HepG2 (cell line): Measurements from ENCODE around the gene THRA. TPM values are rescaled to one million over a fixed set of nuclear protein-coding genes. Genes with fewer than 3 reads are reported as not detected.

Experiments used
- ARID2 ChIP-seq: sonication (generic); formaldehyde crosslinking; IDR thresholded peaks from 2 replicates; pipeline ENCODE4 v1.8.1; 2022; ENCODE audit warnings: mild to moderate bottlenecking, missing genetic modification reagents, borderline replicate concordance
- FOXA1 ChIP-seq, 2 experiments: fragments of 450-650 bp in 1 of 2; sonication (generic) in 1 of 2; formaldehyde crosslinking in 1 of 2; IDR thresholded peaks; 2 replicates each; pipeline versions ENCODE4 v1.4.0 to v1.6.1; 2016 to 2020; ENCODE audit warnings: missing genetic modification reagents in 1 of 2
- FOXK1 ChIP-seq: sonication (generic); formaldehyde crosslinking; IDR thresholded peaks from 2 replicates; pipeline ENCODE4 v1.4.0; 2020; ENCODE audit warnings: low read depth, missing genetic modification reagents, borderline replicate concordance
- MAF1 ChIP-seq: sonication (generic); formaldehyde crosslinking; IDR thresholded peaks from 2 replicates; pipeline ENCODE4 v1.5.0; 2020; ENCODE audit warnings: missing genetic modification reagents, borderline replicate concordance
- MLLT10 ChIP-seq: sonication (generic); formaldehyde crosslinking; IDR thresholded peaks from 2 replicates; pipeline ENCODE4 v1.4.0; 2020; ENCODE audit warnings: missing genetic modification reagents
- PHF5A ChIP-seq: IDR thresholded peaks from one replicate; pipeline ENCODE4 v1.6.1; 2018; ENCODE audit warnings: low read depth, missing genetic modification reagents; ENCODE audit not compliant: unreplicated experiment
- PLRG1 ChIP-seq: fragments of 450-650 bp; conservative IDR thresholded peaks from 2 replicates; pipeline ENCODE4 v1.6.1; 2016
- POGZ ChIP-seq: sonication (generic); formaldehyde crosslinking; IDR thresholded peaks from 2 replicates; pipeline ENCODE4 v1.4.0; 2020; ENCODE audit warnings: mild to moderate bottlenecking, missing genetic modification reagents
- SAFB2 ChIP-seq: sonication (generic); formaldehyde crosslinking; IDR thresholded peaks from 2 replicates; pipeline ENCODE4 v1.5.1; 2020; ENCODE audit warnings: missing genetic modification reagents, low read depth, mild to moderate bottlenecking, borderline replicate concordance
- SETDB1 ChIP-seq: sonication (generic); formaldehyde crosslinking; IDR thresholded peaks from 2 replicates; pipeline ENCODE4 v1.5.1; 2020; ENCODE audit warnings: missing genetic modification reagents, mild to moderate bottlenecking, borderline replicate concordance
- SIN3B ChIP-seq: fragments of 150-350 bp; IDR thresholded peaks from 2 replicates; pipeline ENCODE4 v1.6.1; 2014; ENCODE audit warnings: low read length
- SPEN ChIP-seq: sonication (generic); formaldehyde crosslinking; IDR thresholded peaks from 2 replicates; pipeline ENCODE4 v1.5.1; 2020; ENCODE audit warnings: low read depth, mild to moderate bottlenecking, missing genetic modification reagents
- ZBTB4 ChIP-seq: sonication (generic); formaldehyde crosslinking; IDR thresholded peaks from 2 replicates; pipeline ENCODE4 v1.4.0; 2020; ENCODE audit warnings: missing genetic modification reagents, mild to moderate bottlenecking, borderline replicate concordance
- ZNF451 ChIP-seq: sonication (generic); formaldehyde crosslinking; IDR thresholded peaks from 2 replicates; pipeline ENCODE4 v1.5.0; 2020; ENCODE audit warnings: mild to moderate bottlenecking, missing genetic modification reagents
- ZNF703 ChIP-seq: sonication (generic); formaldehyde crosslinking; IDR thresholded peaks from 2 replicates; pipeline ENCODE4 v1.5.1; 2020; ENCODE audit warnings: missing genetic modification reagents, mild to moderate bottlenecking, moderate library complexity, borderline replicate concordance
- ZSCAN20 ChIP-seq: sonication (generic); formaldehyde crosslinking; IDR thresholded peaks from 2 replicates; pipeline ENCODE4 v1.4.0; 2020; ENCODE audit warnings: missing genetic modification reagents, mild to moderate bottlenecking, borderline replicate concordance
- polyA plus RNA-seq, 8 experiments: library from polyadenylated mRNA; depleted of rRNA in 3 of 8; stranded (reverse) in 7 of 8; unstranded in 1 of 8; fragments of >200 nt; fragmentation: Illumina TruSeq in 4 of 8; extraction: Trizol in 4 of 8; gene quantifications; 2 replicates each; pipeline versions ENCODE4 v1.2.1 to v1.2.3, GENCODE V29; 2011 to 2016; ENCODE audit warnings: low read depth in 4 of 8, missing spikeins in 1 of 8, mixed read lengths in 1 of 8; ENCODE audit not compliant: insufficient read depth in 1 of 8
- total RNA-seq, 5 experiments: library from RNA; depleted of rRNA; stranded (reverse); fragments of >200 nt; fragmentation: Illumina TruSeq; extraction: Trizol; gene quantifications; 2 replicates each; pipeline ENCODE4 v1.2.3, GENCODE V29; 2016; ENCODE audit warnings: low read depth in 1 of 5
- TF ChIP-seq, protein P1 (sequence below), 2 experiments: sonication (generic) in 1 of 2; formaldehyde crosslinking in 1 of 2; IDR thresholded peaks; 2 replicates each; pipeline versions ENCODE4 v1.5.1 to v1.6.1; 2011 to 2020; ENCODE audit warnings: borderline replicate concordance in 1 of 2, low read depth in 1 of 2, low read length in 1 of 2, mild to moderate bottlenecking in 1 of 2, missing genetic modification reagents in 1 of 2, moderate library complexity in 1 of 2
- TF ChIP-seq, protein P2 (sequence below): fragments of 450-650 bp; IDR thresholded peaks from 2 replicates; pipeline ENCODE4 v1.6.1; 2016
- TF ChIP-seq, protein P3 (sequence below): sonication (generic); formaldehyde crosslinking; IDR thresholded peaks from 2 replicates; pipeline ENCODE4 v1.8.0; 2022; ENCODE audit warnings: mild to moderate bottlenecking, missing genetic modification reagents, borderline replicate concordance

The THRA gene
- total and polyA plus RNA-seq, 2 of the 13 experiments (the other 11 are each of a cell fraction or from before 2014, with no cell fraction given), result 8.0 to 9.9 TPM

DNA sequence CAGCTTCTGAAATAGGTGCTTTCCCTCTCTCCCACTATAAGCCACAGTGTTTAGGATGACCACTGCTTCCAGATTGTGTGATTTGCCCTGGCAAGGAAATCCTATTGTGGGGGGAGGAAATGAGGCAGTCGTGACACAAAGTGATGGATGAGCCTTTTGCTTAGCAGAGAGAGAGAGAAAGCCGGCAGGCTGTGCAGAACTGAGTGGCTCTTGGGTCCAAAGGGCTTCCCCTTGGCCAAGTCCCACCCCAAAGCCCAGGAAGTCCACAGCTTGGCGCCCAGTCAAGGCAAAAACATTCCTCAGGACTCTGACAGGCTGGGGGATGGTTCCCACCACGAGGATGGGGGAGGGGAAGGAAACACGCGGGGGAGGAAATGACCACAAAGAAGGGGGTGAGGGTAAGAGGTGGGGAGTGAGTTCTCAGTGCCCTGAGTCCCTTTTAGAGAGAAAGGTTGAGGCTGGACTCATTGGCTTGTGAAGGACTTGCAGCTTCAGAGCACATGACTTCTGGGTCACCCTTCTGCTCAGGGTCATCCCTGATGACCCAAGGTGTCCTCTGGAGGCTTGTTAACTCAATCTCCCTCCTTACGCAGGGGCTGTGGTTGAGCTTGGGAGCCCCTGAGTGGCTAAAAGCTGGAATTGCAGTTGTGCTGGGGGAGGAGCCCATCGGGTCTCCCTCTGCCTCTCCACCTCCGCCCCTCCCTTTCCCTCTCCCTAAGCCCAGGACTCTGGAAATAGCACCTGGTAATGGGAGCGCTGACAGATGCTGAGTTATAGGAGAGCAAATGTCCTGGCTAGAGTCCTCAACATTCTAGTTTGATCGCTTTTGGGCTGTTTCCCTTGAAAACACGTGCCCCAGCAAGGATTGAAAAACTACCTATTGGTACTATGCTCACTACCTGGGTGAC lies 48.7 kb downstream of the THRA start (continued):
- TF ChIP-seq, protein P1, sequence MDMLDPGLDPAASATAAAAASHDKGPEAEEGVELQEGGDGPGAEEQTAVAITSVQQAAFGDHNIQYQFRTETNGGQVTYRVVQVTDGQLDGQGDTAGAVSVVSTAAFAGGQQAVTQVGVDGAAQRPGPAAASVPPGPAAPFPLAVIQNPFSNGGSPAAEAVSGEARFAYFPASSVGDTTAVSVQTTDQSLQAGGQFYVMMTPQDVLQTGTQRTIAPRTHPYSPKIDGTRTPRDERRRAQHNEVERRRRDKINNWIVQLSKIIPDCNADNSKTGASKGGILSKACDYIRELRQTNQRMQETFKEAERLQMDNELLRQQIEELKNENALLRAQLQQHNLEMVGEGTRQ (IDR thresholded peaks at IDR 0.05; ENCODE audit: low read depth, low read length), result no peak
- TF ChIP-seq, protein P1 (CRISPR knock-in tag; IDR thresholded peaks at IDR 0.05; ENCODE audit: borderline replicate concordance), result no peak
- TF ChIP-seq ZNF451 (CRISPR knock-in tag) (no peak), SETDB1 (no peak), SIN3B (0 out of 2 replicates have a peak, but pooled peaks have one; percentile 47), SAFB2 (CRISPR knock-in tag) (peak; percentile 34; the same call in 1 of the 2 replicates), ZSCAN20 (CRISPR knock-in tag) (no peak), ARID2 (CRISPR knock-in tag) (no peak), PHF5A (CRISPR knock-in tag) (peak; percentile 66), POGZ (CRISPR knock-in tag) (peak; percentile 65; the same call in 1 of the 2 replicates), FOXK1 (CRISPR knock-in tag) (peak; percentile 51), FOXA1 (IDR thresholded peaks at IDR 0.05) (no peak), FOXA1 (CRISPR knock-in tag; IDR thresholded peaks at IDR 0.05) (peak; percentile 52), PLRG1 (no peak), SPEN (peak; percentile 31; the same call in 1 of the 2 replicates), ZNF703 (CRISPR knock-in tag) (no peak), MAF1 (no peak), MLLT10 (CRISPR knock-in tag) (no peak), ZBTB4 (CRISPR knock-in tag) (no peak; the same call in none of the 2 replicates)
- TF ChIP-seq, protein P2, sequence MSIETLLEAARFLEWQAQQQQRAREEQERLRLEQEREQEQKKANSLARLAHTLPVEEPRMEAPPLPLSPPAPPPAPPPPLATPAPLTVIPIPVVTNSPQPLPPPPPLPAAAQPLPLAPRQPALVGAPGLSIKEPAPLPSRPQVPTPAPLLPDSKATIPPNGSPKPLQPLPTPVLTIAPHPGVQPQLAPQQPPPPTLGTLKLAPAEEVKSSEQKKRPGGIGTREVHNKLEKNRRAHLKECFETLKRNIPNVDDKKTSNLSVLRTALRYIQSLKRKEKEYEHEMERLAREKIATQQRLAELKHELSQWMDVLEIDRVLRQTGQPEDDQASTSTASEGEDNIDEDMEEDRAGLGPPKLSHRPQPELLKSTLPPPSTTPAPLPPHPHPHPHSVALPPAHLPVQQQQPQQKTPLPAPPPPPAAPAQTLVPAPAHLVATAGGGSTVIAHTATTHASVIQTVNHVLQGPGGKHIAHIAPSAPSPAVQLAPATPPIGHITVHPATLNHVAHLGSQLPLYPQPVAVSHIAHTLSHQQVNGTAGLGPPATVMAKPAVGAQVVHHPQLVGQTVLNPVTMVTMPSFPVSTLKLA, result peak; percentile 71; the same call in 1 of the 2 replicates
- TF ChIP-seq, protein P3, sequence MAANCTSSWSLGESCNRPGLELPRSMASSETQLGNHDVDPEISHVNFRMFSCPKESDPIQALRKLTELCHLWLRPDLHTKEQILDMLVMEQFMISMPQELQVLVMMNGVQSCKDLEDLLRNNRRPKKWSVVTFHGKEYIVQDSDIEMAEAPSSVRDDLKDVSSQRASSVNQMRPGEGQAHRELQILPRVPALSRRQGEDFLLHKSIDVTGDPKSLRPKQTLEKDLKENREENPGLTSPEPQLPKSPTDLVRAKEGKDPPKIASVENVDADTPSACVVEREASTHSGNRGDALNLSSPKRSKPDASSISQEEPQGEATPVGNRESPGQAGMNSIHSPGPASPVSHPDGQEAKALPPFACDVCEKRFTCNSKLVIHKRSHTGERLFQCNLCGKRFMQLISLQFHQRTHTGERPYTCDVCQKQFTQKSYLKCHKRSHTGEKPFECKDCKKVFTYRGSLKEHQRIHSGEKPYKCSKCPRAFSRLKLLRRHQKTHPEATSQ (CRISPR knock-in tag), result peak; percentile 100
